NCI-H2227 treated with DMSO at 0.1 percent for 48 hours (cell line): Measurements from ENCODE around the gene PDK2.

ENCODE experiments used
- DNase-seq: peaks from one replicate; lab custom pipeline; 2025; lab: John Stamatoyannopoulos, UW

PDK2 gene

DNA sequence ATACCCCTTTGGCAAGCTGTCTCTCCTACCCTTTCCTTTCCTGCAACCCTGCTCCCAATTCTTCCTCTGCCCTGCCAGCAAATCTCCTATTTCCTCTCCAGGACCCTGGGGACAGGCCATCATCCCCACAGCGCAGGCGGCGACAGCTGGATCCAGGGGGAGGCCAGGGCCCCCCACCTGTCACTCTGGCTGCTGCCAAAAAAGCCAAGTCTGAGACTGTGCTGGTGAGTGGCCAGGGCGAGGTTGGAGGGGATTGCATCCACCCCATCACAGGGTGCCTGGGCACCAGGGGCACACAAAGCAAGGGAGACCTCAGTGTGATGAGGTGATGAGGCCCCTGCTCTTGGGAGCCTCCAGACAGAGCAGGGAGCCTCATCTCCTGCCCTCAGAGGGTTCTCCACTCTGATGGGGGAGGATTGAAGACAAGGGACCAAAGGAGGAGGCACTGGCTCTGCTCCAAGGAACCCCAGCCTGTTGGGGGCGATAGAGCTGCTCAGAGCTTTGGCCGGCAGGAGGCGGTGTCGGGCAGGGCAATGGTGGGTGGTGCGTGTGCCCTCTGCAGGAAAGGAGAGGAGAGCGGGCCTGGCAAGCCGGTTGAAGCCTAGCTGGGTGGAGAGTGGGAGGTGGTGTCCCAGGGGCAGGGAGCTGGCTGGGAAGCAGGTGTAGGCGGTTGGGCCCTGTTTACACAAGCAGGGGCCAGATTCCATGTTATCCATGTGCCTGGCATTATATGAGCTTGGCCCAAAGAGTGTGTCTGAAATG is 15.6 kb upstream of the PDK2 start:
- no peak for DNase-seq

DNA sequence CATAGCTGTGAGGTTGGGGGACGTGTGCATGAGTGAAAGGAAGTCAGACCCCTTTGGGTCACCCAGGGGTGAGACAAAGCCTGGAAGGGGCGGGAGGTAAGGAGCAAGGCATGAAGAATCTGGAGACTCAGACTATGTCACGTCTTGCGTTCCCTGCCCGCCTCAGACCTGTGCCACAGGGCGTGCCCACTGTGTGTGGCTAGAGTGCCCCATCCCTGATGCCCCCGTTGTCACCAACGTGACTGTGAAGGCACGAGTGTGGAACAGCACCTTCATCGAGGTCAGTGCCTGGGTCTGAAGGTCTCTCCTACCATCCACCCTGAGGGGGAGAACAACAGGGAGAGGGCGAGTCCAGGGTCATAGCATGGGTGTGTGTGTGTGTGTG is 15.1 kb upstream of the PDK2 start:
- no peak for DNase-seq

DNA sequence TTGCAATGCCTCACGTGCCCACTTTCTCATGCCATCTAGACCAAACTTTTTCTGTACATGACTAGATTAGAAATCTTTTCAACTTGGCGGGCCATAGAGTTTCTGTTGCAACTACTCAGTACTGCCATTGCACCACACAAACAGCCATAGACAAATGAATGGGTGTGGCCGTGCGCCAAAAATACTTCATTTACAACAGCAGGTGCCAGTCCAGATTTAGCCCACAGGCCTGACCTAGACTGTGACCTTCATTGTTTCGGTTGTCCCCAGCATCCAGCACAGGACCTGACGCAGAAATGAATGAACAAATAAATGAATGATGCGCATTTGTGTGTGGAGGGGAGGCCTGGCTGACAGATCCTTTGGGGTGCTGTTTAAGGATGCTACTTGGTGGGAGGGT is 14.3 kb upstream of the PDK2 start:
- no peak for DNase-seq

DNA sequence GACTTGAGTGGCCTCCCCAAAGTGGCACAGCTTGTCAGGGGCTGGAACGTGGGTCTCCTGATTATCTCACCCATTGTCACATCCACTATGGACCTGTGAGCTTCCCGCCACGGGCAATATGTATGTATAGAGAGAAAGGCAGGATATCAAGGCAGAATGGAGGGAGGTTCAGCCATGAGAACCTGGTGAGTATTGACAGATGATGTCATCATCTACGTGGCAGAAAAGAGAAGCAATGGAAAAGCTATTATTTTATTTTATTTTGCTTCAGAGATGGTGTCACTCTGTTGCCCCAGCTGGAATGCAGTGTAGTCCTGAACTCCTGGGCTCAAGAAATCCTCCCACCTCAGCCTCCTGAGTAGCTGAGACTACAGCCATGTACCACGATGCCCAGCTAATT is 13.4 kb upstream of the PDK2 start:
- no peak for DNase-seq

DNA sequence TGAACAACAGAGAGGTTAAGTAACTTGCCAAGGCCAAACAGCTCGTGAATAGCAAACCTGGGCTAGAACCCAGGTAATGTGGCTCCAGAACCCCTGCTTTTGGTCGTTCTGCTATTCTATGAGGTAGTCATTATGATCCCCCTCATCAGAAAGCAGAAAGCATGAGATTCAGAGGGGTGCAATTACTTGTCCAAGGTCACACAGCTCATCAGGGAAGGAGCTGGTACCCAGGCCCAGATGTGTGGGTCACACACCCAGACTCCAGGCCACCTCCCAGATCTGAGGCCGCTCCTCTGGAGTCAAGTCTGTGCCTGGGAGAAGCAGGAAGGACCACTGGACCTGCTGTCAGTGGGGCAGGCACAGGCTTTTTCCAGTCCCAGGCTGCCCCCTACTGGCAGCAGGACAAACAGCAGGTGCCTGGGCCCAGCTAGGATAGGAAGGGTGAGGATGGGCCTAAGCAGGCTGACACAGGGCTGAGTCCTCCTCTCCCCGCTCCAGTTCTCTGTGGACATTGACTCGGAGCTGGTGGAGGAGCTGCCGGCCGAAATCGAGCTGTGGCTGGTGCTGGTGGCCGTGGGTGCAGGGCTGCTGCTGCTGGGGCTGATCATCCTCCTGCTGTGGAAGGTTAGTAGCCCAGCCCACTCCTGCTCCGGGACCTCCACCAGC is 7.8 kb upstream of the PDK2 start:
- peak; percentile 44 for DNase-seq

DNA sequence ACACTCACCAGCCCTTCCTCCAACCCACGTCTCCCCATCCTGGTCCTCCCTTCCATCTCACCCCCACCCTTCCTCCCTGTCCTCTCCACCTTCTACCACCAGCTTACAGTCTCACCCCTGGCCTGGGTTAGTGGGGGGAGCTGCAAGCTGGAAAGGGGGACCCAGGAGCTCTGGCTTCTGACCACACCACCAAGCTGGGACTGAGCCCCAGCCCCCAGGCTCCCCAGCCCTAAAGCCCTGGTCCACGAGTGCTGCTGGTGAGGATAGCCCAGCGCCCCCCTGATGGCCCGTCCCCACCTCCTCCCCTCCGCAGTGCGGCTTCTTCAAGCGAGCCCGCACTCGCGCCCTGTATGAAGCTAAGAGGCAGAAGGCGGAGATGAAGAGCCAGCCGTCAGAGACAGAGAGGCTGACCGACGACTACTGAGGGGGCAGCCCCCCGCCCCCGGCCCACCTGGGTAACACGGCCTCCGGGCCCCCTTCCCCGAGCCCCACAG is 7.2 kb upstream of the PDK2 start:
- no peak for DNase-seq

DNA sequence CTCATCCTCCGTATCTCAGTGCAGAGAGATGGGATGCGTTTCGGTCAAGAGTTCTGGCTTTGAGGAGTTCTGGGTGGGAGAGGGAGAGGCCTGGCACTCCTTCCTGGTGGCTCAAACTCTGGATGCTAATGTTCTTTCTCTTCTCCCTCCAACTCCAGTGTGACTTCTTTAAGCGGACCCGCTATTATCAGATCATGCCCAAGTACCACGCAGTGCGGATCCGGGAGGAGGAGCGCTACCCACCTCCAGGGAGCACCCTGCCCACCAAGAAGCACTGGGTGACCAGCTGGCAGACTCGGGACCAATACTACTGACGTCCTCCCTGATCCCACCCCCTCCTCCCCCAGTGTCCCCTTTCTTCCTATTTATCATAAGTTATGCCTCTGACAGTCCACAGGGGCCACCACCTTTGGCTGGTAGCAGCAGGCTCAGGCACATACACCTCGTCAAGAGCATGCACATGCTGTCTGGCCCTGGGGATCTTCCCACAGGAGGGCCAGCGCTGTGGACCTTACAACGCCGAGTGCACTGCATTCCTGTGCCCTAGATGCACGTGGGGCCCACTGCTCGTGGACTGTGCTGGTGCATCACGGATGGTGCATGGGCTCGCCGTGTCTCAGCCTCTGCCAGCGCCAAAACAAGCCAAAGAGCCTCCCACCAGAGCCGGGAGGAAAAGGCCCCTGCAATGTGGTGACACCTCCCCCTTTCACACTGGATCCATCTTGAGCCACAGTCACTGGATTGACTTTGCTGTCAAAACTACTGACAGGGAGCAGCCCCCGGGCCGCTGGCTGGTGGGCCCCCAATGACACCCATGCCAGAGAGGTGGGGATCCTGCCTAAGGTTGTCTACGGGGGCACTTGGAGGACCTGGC is 6.0 kb upstream of the PDK2 start:
- DNase-seq: no peak

DNA sequence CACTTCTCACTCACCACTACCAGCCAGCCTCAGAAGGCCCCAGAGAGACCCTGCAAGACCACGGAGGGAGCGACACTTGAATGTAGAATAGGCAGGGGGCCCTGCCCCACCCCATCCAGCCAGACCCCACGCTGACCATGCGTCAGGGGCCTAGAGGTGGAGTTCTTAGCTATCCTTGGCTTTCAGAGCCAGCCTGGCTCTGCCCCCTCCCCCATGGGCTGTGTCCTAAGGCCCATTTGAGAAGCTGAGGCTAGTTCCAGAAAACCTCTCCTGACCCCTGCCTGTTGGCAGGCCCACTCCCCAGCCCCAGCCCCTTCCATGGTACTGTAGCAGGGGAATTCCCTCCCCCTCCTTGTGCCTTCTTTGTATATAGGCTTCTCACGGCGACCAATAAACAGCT is 5.1 kb upstream of the PDK2 start:
- no peak for DNase-seq

DNA sequence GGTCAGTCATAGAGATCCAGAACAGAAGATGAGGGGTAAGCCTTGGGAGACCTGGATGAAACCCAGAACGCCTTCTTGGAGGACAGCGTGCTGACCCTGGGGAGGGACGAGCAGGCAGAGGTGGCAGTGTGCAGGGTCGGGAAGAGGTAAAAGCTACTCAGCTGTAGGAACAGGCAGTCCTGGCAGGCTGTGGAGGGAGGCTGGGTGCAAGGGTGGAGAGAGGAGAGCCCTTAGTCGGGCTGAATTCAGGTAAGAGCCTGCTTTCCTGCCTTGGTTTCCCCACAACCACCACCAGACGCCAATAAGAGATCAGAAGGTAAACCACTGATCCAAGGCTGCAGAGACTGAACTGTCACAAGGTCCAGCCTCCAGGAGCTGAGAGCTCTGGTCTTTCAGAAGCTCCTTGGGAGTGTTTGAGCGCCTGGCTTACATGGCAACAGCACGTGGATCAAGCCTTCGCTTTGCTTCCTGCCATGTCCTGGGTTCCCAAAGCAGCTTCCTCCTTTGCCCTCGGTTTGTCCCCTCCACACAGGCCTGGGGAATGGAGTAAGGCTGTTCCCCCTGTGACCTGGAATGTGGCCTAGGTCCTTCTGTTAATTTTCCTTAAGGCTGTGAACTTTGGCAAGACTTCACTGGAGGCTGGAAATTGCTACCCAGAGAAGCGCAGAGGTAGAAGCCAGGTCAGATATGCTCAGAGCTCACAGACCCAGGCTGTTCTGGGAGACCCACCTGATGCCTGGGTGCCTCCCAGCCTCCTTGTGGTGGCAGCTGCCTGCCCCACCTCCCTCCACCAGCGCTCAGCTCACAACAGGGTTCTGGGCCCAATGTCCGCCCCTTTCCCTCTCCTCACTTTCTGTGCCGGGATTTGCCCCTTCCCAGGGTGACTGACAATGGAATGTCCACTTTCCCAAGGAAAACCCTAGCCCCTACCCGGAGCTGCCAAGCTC is 3.9 kb upstream of the PDK2 start:
- DNase-seq: no peak

DNA sequence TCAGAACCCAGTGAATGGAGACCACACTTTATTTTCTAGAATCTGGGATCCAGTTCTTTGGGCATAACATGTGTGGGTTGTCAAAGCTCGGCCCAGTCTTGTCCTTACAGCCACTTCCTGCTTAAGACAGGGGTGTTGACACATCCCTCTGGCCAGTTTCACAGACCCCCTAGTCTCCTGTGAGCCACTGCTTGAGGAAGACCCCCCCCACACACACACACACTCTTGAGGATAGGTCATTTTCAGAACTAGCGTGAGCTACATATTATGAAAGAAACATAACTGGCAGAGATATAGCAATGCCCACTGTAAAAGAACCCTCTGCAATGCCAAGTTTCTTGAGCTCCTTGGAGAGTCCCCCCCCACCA is 3.2 kb upstream of the PDK2 start:
- no peak for DNase-seq

DNA sequence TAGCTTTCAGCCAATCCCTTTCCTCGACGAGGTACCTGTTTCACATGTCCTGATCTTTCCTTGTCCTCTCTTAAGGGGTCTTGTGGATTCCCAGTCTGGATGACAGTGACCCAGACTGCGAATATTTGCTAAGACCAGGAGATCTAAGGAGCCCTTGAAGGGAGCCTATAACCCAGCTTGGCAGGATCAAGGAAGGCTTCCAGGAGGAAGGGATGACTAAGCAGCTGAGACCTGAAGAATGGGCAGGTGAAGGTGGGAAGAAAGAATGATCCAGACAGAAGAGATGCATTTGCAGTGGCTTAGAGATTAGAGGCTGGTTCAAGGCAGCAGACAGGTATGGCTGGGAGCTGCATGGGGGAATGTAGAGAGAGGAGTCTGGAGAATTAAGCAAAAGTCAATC is 1.9 kb upstream of the PDK2 start:
- no peak for DNase-seq

DNA sequence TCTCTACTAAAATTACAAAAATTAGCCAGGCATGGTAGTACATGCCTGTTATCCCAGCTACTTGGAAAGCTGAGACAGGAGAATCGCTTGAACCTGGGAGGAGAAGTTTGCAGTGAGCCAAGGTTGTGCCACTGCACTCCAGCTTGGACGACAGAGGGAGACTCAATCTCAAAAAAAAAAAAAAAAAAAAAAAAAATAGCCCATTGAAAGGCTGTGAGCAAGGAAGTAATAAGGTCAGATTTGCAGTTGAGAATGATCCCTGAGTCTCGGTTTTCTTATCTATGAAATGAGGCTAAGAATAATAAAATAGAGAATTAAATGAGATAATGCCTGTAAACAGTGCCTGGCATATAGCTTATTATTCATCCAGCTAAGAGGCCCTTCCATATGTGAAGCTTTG is 1.3 kb upstream of the PDK2 start:
- DNase-seq: no peak

DNA sequence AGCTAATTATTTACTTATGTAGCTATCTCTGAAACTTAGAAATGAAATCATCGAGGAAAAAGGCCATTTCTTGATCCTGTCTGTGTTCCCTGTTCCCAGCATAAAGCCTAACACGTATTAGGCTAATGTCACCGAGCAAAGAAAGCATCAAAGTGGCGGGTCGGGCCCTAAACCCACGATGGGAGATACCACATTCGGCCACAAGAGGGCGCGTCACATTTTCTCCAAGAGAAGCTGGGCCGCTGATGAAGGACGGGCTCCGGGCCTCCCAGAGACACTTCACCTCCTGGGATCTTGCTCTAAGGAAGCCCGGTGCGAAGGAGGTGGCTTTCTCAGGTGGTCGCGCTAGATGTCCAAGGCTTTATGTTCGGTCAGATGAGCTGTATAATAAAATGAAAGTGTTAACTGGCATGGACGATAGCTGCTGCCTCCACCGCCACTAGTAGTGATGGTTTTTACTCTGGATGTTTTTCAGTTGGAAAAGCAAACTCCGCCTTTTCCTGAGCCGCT is 853 bp upstream of the PDK2 start:
- peak; percentile 89 for DNase-seq

DNA sequence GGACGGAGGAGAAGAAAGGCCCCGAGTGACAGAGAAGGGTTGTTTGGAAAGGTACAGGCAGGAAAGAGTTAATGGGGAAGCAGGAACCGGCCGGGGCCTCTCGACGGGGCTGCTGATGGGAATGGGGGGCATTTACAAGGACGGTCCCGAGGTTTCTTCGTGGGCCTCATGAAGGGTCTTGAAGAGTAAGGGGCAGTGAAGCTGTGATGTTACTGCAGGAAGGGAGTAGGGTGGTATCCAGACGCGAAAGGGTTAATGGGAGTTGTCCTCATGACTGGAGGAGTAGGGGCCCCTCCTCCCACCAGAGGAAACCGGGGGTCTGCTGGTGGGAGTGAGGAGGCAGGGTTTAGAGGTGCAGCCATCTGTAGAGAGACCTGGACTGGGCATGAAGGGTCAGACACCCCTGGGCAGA is 481 bp downstream of the PDK2 start:
- DNase-seq: no peak

DNA sequence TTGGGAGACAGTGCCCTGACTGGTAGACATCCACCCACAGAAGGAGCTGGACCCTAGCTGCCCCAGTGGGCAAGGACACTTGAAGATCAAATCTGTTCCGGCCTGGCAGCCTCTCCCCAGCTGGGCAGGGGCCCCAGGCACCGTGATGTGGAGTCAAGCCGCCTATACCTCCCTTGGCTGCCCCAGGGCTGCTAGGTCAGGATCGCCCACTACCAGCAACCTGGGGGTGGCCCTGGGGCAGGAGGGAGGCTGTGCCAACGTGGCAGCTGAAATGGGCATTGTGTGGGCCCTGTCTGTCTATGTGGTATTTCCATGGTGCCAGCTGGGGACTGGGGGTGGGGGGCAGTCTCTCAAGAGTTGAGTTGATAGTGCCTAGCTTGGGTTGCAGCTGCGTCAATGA is 941 bp downstream of the PDK2 start:
- DNase-seq: no peak

DNA sequence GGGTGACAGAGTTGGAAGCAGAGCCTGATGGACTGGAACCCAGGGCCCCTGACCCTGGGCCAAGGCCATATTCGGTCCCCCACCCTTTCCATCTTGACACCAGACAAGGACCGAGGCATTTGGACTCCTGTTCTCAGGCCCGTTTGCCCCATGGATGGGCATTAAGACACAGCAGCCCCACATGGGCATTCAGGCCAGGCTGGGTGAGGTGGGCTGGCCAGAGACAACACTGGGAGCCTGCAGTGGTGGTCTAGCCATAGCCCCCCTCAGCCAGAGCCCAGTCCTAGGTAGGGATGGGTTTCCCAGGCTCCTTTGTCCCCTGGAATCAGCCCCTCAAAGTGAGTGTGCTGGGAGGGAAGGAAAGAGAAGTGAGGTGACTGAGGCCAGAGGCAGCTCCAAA is 1.6 kb downstream of the PDK2 start:
- no peak for DNase-seq

DNA sequence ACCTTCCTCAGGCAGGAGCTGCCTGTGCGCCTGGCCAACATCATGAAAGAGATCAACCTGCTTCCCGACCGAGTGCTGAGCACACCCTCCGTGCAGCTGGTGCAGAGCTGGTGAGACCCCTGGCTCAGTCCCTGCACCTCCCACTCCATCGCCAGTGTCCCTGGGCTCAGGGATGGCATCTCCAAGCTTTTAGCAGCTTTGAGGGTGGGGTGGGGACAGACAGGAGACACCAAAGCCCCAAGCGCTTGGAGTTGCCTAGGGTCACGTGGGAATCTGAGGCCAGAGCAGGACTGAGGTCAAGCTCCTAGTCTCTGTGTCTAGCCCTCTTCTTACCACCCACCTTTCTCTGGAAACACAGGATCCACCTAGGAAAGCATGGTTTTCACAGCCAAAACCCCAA is 2.3 kb downstream of the PDK2 start:
- DNase-seq: no peak

DNA sequence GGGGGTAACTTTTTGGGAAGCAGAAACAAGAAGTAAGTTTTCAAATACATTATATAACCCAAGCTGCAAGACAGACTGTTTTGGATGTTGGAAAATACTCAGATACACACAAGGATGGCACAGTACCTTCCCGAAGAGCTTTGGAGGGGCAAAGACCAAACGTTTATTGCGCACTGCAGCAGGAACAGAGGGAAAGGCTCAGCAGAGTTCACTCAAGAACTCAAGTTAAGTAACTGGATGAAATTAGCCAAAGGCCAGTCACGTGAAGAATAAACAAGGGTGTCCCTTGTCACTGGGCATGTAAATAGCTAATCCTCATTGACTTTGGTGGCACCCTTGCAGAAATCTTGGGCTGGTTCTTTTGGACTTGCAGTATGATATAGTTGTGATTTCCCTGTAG is 2.8 kb downstream of the PDK2 start:
- no peak for DNase-seq

DNA sequence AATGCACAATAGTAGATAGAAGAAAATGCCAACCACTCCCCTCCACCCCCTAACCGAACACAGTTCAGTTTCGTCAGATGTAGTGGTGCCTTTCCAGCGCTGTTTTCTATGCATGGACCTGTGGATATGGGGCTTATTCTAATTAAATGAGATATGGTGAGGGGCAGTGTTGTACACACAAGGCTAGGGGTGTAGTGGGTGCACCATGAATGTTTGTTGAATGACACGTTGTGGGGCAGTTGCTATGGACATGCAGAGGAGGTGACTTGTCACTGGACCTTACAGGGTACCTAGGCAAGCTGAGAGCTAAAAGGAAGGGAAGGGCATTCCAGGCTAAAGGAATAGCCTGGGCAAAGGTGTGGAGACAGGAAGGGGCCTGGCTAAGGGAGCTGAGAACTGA is 3.4 kb downstream of the PDK2 start:
- DNase-seq: no peak

DNA sequence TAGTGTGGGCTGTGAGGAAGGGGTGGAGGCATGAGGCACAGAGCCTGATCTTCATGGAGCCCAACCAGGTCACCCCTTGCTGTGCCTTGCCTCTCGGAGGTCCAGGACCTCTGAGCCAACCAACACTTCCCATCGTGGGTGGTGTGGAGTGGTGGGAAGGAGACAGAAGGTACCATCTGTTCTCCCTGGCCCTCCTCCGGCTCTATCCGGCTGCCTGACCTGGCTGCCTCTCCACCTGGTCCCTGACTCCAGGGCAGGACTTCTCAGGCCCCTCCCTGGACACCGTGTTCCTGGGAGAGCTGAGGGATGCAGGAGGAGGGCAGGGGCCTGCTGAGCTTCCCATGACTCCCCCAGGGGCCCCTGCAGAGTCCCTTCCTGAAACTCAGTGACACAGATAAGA is 3.9 kb downstream of the PDK2 start:
- DNase-seq: no peak

DNA sequence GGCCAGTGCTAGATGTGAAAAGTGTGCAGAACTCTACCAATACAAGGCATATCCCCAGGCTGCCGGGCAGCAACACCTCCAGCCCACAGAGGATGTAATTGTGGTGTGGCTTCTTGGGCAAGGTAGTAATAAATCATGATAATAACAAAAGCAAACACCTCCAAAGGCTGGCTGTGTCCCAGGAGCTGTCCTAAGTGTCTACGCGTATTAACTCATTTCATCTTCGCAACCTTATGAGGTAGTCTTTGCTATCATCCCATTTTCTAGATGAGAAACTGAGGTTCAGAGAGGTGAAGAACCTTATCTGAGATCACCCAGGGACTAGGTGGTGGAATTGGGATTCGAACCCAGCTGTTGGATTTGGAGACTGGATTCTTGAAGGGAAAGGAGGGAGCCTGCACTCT is 5.3 kb downstream of the PDK2 start:
- no peak for DNase-seq

DNA sequence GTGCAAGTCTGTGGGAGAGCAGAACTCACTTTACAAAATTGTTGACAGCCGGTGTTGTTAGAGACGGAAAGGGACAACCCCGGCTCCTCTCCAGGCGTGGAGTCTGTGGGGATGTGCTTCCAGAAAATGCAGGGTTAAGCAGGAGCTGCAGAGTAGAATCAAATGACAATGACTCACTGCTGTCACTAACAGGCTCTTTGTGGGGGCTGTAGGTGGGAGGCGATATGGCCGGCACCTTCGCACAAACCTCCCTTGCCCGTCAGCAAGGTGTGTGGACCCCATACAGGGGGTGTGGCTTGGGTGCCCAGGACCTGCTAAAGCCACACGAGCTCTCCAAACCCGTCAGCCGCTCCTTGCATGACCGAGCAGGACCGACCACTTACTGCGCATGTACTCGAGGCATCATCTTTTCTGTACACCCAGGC is 5.8 kb downstream of the PDK2 start:
- peak; percentile 52 for DNase-seq
